GM12875 (cell line): Measurements from ENCODE around the gene ANAPC2.

Experiments used
- H3K4me3 ChIP-seq: one replicate; pipeline ENCODE4 v1.5.1; 2011; ENCODE audit warnings: low read depth, low read length, control low read depth
- CTCF ChIP-seq: IDR thresholded peaks from 2 replicates; pipeline ENCODE4 v1.5.1; 2011; ENCODE audit warnings: low read depth, mild to moderate bottlenecking, control low read depth, inconsistent platforms, low read length, moderate library complexity, borderline replicate concordance; ENCODE audit not compliant: insufficient read depth

Gene ANAPC2

GRCh38 chr9:137180491-137180890, 7.9 kb downstream of the ANAPC2 start:
- no peak for TF ChIP-seq CTCF
- H3K4me3 ChIP-seq, result no peak overlapping the region

- no peak for TF ChIP-seq CTCF
- no peak overlapping the region for H3K4me3 ChIP-seq
Observed at GRCh38 chr9:137179761-137180160, 8.6 kb downstream of the ANAPC2 start.

GRCh38 chr9:137178939-137179630, 9.3 kb downstream of the ANAPC2 start:
- H3K4me3 ChIP-seq, result no peak overlapping the region
- TF ChIP-seq CTCF, result no peak

GRCh38 chr9:137178201-137178938, 10.0 kb downstream of the ANAPC2 start:
- no peak for TF ChIP-seq CTCF
- H3K4me3 ChIP-seq, result no peak overlapping the region

- TF ChIP-seq CTCF, result peak; percentile 58
Observed at GRCh38 chr9:137176302-137177182, 11.8 kb downstream of the ANAPC2 start.

GRCh38 chr9:137175345-137175961, 12.9 kb downstream of the ANAPC2 start:
- TF ChIP-seq CTCF, result 0 out of 2 replicates have a peak, but pooled peaks have one; percentile 18
- H3K4me3 ChIP-seq, result no peak overlapping the region

More at GRCh38 chr9:137176302-137177182, 11.8 kb downstream of the ANAPC2 start:
- no peak overlapping the region for H3K4me3 ChIP-seq
